Epithelial cell of prostate (primary cell): ENCODE results near the gene EYA4.

Experiments used
- DNase-seq: peaks from one replicate; pipeline ENCODE4 v3.0.0-alpha.2; 2011; ENCODE audit warnings: low read depth, low spot score
- H3K27ac ChIP-seq: fragments of 450-650 bp; 2 replicates; pipeline ENCODE4 v1.5.1; 2017; ENCODE audit warnings: mild to moderate bottlenecking

The EYA4 gene

DNA sequence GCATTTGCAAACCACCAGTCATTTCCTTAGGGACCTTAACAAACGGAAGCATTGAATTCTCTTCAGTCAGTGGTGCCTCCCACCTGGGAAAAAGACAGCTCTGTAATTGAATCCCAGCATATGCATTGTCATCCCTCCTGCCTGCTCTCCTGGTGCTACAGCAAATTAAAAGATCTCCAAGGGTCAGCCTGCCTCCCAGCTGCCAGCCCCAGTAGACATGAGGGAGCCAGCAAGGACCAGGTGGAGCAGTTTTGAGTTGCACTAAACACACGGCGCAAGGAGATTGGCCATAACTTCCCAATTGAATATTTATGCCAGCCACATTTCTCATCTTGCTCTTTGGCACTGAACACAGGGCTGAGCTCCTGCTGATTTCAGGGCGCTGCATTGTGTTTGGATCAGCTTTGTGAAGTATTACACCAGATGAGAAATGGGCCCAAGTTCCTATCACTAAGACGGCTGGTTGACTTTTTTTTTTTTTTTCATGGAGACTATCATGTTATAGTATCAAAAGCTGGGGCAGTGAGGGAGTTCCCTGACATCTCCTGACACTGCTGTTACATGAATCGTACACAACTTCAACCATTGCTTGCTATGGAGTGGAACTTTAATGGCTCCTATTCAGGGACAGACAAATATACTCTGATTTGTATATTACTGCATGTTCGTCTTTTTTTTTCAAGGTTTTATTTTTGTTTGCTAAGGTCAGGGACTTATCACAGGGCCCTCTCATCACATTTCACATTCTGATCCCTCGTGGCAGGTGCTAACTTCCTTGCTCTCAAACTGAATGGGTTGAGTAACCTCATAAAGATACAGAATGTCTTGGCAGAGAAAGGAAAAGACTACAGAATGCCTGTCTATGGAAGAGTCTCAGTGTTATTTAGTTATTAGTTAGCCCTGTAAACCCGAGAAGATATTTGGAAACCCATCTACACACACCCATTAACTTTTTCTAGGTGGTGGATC, 191.1 kb downstream of the EYA4 start:
- DNase-seq = no peak
- H3K27ac ChIP-seq = no peak overlapping the region

- no peak overlapping the region for H3K27ac ChIP-seq
- no peak for DNase-seq
Observed at GRCh38 chr6:133435065-133435728, 194.0 kb downstream of the EYA4 start.

- no peak overlapping the region for H3K27ac ChIP-seq
Observed at GRCh38 chr6:133436652-133437051, 195.5 kb downstream of the EYA4 start.

GRCh38 chr6:133441491-133441890, 200.3 kb downstream of the EYA4 start:
- H3K27ac ChIP-seq = no peak overlapping the region
- DNase-seq = peak; percentile 10

More at GRCh38 chr6:133436652-133437051, 195.5 kb downstream of the EYA4 start:
- DNase-seq = no peak

GRCh38 chr6:133446789-133447188, 205.6 kb downstream of the EYA4 start:
- DNase-seq = no peak
- H3K27ac ChIP-seq = no peak overlapping the region

GRCh38 chr6:133447924-133448323, 206.8 kb downstream of the EYA4 start:
- no peak overlapping the region for H3K27ac ChIP-seq

GRCh38 chr6:133456439-133456838, 215.3 kb downstream of the EYA4 start:
- DNase-seq = no peak
- no peak overlapping the region for H3K27ac ChIP-seq

More at GRCh38 chr6:133447924-133448323, 206.8 kb downstream of the EYA4 start:
- no peak for DNase-seq

DNA sequence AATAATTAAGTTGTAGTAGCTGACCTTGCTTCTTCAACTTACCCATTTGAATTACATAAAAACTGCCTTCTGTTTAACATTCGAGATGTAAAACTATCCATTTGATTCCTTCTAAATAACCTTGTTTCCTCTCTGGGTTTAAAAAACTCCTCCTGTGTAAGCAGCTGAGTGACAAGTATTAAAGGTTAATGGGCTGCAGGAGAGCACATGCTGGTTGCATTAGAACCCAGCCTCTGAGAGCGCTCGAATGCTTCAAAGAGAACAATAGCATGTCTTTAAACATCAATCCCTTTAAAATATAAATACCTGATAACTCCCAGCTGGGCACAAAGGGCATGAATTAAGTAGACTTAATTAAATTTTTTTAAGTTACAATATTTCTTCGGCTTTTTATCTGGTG, 215.8 kb downstream of the EYA4 start:
- no peak for DNase-seq
- H3K27ac ChIP-seq = no peak overlapping the region

DNA sequence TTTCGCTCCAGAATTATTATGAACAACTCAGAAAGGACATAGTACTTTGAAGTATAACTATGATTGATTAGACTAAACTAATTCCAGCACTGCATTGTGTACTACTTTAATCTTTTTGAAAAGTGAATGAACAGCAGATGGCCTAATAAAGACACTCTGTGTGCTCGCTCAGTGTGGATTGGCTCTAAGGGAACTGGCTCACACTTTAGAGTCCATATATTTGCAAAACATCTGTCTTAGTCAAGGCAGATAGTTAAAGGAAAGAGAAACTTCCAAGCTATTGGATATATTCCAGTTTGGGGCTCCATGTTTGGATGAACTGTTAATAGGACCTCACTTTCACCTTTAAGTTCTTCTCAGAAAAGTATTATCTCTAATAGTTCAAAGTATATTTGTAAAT, 218.9 kb downstream of the EYA4 start:
- DNase-seq = no peak
- no peak overlapping the region for H3K27ac ChIP-seq

GRCh38 chr6:133463790-133464189, 222.6 kb downstream of the EYA4 start:
- no peak overlapping the region for H3K27ac ChIP-seq
- DNase-seq = no peak

- no peak for DNase-seq
- no peak overlapping the region for H3K27ac ChIP-seq
Observed at GRCh38 chr6:133466680-133467079, 225.5 kb downstream of the EYA4 start.

DNA sequence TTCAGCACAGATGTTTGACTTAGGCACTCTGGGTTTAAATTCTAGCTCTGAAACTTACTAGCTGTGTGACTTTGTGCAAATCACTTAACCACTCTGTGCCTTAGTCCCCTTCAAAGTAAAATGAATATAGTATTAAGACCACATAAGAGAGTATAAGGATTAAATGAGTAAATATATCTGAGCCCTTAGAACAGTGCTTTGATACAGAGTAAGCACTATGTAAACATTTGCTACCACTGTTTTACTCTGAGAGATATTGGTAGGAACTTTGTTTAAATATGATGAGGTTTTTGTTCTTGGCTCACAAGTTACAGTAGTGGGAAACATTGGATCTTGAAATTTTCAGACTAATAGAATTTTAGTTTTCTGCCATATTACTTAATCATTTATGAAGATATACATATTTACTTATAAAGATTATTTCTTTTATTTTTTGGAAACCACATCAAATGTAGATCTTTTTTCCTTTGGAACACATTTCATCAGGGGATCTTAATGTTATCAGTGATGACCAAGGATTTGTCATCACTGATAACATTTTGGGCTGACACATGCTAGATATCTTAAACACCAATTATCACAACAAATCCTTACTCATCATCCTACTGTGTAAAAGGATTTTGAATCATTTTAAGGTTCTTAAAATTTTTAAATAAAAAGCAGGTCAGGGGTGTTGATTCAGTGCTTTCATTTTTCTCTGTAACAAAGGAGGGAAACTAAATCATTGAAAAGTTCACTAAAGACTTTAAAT, 226.2 kb downstream of the EYA4 start:
- H3K27ac ChIP-seq = no peak overlapping the region
- no peak for DNase-seq

GRCh38 chr6:133467982-133468380, 226.8 kb downstream of the EYA4 start:
- no peak overlapping the region for H3K27ac ChIP-seq

DNA sequence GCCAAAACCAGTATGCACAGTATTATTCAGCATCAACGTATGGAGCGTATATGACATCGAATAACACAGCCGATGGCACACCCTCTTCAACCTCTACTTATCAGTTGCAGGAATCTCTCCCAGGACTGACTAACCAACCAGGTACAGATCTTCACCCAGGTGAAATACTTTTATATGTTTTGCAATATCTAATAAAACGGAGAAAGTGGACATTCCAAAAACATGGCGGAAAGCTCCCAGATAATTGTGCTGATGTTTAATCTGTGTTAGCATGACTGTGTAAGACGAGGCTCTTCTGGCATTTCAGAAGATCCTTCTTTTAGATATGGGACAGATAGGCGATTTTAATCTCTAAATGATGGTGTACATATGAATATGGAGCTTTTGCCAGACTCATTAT, 227.4 kb downstream of the EYA4 start:
- DNase-seq = no peak
- H3K27ac ChIP-seq = no peak overlapping the region

More at GRCh38 chr6:133467982-133468380, 226.8 kb downstream of the EYA4 start:
- DNase-seq = no peak

- H3K27ac ChIP-seq = no peak overlapping the region
- DNase-seq = no peak
Observed at GRCh38 chr6:133474516-133474915, 233.4 kb downstream of the EYA4 start.

DNA sequence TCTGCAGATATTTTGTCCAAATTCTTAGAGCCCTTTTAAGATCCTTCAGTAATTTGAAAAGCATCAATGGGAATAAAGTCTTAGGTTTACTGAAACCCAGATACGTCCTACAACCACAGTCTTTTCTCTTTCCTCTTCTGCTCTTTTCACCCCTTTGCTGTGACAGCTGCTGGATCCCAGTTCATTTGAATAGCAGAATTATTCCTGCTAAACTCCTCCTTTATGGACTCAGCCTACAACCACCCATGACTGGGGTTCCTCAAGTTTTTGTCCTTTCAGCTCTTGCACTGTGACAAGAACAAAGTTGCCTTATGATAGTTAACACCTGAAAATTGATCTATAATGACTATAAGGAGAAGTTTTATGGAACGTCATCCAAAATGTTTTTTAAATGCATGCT, 237.5 kb downstream of the EYA4 start:
- H3K27ac ChIP-seq = no peak overlapping the region
- DNase-seq = no peak

- H3K27ac ChIP-seq = no peak overlapping the region
- no peak for DNase-seq
Observed at GRCh38 chr6:133487174-133487573, 246.0 kb downstream of the EYA4 start.

DNA sequence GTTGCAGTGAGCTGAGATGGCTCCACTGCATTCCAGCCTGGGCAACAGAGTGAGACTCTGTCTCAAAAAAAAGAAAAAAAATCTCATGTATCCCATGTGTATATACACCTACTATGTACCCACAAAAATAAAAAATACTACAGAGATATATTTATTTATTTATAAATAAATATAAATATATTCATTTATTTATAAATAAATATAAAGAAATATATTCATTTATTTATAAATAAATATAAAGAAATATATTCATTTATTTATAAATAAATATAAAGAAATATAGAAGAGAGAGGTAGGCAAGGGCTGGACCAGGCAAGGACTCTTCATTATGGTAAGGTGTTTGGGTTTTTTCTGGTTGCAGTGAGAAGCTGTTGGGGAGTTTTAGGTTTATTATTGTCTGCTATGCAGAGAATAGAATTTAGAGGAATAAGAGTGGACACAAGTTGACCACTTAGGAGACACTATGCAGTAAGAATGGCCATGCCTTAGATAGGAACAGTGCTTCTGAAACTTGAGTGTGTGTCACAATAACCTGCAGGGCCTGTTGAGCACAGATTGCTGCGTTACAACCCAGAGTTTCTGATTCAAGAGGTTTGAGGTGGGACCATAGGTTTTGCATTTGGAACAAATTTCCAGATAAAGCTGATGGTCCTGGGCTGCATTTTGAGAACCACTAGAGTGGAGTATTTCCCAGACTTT, 254.2 kb downstream of the EYA4 start:
- DNase-seq = no peak
- H3K27ac ChIP-seq = no peak overlapping the region

- H3K27ac ChIP-seq = no peak overlapping the region
- no peak for DNase-seq
Observed at GRCh38 chr6:133499662-133500061, 258.5 kb downstream of the EYA4 start.

- no peak for DNase-seq
- H3K27ac ChIP-seq = no peak overlapping the region
Observed at GRCh38 chr6:133501675-133502270, 260.6 kb downstream of the EYA4 start.
